ENCODE data around the gene LGI2.

The LGI2 gene

DNA sequence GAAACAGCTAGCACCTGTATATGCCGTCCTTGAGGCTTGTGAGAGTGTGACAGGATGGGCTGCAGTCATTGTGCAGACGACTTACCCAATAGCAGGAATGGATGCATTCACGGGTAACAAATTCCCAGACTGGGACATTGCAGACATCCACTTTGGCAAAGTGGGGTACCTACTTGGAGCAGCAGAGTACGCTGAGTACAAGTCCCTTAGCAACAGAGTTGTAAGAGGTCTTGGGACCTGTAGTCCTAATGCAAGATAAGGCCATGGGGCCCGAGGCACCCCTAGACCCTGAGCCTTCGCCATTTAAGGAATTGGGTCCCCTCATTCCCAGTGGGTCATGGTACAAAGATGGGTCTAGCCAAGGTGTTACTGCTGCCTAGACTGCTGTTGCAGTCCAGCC lies 62.5 kb downstream of the LGI2 start:
- DNase-seq = no peak

DNA sequence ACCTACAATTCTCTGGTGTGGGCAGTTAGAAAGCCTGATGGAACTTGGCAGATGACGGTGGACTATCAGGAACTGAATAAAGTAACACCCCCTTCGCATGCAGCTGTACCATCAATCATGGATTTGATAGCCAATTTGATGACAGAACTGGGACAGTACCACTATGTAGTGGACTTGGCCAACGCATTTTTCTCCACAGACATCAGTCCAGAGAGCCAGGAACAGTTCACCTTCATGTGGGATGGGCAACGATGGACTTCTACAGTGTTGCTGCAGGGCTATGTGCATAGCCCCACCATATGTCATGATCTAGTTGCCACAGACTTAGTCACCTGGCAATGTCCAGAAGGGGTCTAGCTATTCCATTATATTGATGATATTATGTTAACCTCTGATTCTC lies 63.4 kb downstream of the LGI2 start:
- no peak for DNase-seq

DNA sequence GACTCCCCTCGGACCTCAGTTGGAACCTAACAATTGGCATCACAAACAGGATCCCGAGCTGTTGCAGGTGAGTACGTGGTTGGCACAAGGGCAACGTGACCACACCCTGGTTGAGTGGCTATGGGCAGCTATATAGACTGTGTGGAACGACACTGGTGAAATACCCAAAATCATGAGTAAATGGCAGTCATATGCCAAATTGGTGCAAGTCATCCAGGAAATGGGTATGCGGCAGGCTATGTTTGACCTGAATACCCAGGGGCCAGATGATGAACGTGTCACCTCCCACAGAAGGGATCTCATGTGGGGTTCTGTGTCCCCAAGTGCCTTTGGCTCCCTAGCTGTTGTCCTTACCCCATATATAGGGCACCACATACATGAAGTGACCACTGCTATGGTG lies 64.7 kb downstream of the LGI2 start:
- DNase-seq = no peak

GRCh38 chr4:24965627-24966026 lies 65.1 kb downstream of the LGI2 start:
- no peak for DNase-seq

DNA sequence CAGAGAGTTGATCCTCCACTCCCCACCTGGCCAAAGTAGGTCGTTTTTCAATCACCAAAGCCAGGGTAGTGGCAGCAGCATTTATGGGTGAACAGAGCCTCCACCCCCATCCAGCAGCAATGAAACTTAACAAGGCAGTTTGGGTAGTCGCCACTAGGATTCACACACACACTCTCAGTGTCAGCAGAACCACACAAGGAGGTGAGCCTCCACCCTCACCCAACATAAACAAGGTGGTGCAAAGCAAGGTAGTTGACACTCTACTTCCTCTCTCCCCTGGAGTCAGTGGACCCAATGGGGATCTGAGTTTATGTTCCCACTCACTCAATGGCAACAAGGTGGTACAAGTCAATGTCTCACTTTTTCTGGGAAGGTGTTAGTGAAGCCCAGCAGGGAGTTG lies 67.5 kb downstream of the LGI2 start:
- DNase-seq = no peak

DNA sequence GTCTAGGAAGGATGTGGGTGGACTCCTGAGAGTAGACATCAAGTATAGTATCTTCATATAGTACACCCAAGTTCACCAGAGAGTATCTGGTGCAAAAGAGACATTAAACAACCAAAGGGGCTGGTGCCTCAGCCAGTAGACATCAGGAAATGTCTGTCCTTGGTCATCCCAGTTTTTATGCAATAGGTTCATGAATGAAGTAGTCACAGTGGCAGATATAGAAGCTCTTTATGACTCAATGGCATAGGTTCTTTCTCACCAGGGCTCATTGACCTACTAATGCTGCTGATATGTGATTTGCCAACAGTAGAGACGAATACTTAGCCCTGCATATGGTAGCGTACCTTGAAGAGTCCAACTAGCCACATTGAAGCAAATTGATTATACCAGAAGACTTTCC lies 72.9 kb downstream of the LGI2 start:
- no peak for DNase-seq

DNA sequence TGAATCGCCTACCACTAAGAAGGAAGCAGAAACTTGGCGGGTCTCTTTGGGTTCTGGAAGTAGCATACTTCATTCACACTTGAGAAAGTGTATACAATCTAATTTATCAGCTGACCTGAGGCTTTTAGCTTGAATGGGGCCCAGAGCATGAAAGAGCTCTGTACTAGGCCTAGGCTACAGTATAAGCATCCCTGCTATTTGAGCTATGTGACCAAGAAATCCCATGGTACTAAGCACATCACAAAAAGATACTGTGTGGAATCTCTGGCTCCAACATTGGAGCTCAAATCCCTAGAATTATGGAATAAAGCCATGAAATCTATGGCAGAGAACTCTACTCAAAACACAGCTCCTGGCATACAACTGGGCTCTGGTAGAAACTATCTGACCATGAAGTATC lies 74.0 kb downstream of the LGI2 start:
- DNase-seq = no peak

DNA sequence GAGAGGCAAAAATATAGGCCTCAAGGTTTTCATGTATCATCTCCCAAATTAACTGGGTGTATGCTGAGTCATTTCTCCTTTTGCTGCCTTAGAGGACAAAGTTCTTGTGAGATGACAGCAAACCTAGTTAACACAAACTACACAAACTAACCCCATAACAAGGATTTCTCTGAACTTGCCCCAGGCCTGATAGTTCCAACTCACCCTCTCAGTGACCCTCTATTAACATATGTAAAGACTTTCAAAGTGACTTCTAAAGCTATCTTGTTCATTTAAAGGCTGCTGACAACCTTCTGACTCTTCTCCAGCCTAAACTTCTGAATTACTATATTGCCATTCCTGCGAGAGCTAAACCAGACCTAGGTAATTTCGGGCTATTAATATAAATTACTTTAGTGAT lies 74.7 kb downstream of the LGI2 start:
- DNase-seq = no peak

GRCh38 chr4:24952667-24953066 lies 78.1 kb downstream of the LGI2 start:
- no peak for DNase-seq

DNA sequence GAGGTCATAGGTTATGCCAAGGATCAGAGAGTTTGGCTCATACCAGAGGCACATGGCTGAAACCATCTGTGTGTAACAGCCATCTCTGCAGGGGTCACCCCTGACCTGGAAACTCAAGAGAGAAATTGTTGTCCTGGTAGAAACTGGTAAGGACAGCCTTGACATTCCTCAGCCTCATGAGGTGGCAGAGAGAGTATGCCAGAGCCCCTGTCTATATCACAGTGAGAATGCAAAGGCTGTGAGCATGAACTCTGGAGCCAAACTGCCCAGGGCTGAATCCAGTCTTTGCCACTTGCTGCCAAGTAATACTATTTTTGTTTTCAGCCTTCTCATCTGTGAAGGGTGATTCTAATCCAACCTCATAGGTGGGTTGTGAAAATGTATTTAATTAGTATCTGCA lies 80.8 kb downstream of the LGI2 start:
- no peak for DNase-seq
